ENCODE measurements around the gene AP1M1. TPM values are rescaled to one million over a fixed set of nuclear protein-coding genes. Genes with fewer than 3 reads are reported as not detected.
"Not testable (repeated sequence)": the region's sequence is repeated elsewhere in the genome, so short reads cannot be mapped to it uniquely, and the experiment has no call there.

Gene AP1M1
- total RNA-seq, 1 donor from 2014 or later, result 85.5 TPM

GRCh38 chr19:16283210-16284061 lies 85.7 kb downstream of the AP1M1 start:
- no peak for TF ChIP-seq CTCF (IDR thresholded peaks at IDR 0.05)
- Mint-ChIP-seq H3K4me3 (ENCODE audit: unreplicated experiment) (no peak overlapping the region), H3K27ac (ENCODE audit: unreplicated experiment) (no peak overlapping the region), H3K36me3 (ENCODE audit: unreplicated experiment) (no peaks in the 10 kb centered on the region), H3K4me1 (ENCODE audit: unreplicated experiment) (peaks cover 18% of the 10 kb centered on the region), H3K9me3 (ENCODE audit: unreplicated experiment) (no peaks in the 10 kb centered on the region), H3K27me3 (ENCODE audit: unreplicated experiment) (peaks cover 28% of the 10 kb centered on the region)
- no peak for DNase-seq (ENCODE audit: extremely low spot score, unreplicated experiment)

- no peak for TF ChIP-seq CTCF (IDR thresholded peaks at IDR 0.05)
- Mint-ChIP-seq H3K27ac (ENCODE audit: unreplicated experiment) (no peak overlapping the region), H3K36me3 (ENCODE audit: unreplicated experiment) (no peaks in the 10 kb centered on the region), H3K4me3 (ENCODE audit: unreplicated experiment) (no peak overlapping the region), H3K27me3 (ENCODE audit: unreplicated experiment) (peaks cover 32% of the 10 kb centered on the region), H3K9me3 (ENCODE audit: unreplicated experiment) (no peaks in the 10 kb centered on the region), H3K4me1 (ENCODE audit: unreplicated experiment) (peaks cover 13% of the 10 kb centered on the region)
- DNase-seq (ENCODE audit: extremely low spot score, unreplicated experiment), result no peak
These were observed 86.8 kb downstream of the AP1M1 start for GRCh38 chr19:16284505-16284904.

- H3K4me3 Mint-ChIP-seq (ENCODE audit: unreplicated experiment); H3K9me3 Mint-ChIP-seq (ENCODE audit: unreplicated experiment); H3K27ac Mint-ChIP-seq (ENCODE audit: unreplicated experiment); DNase-seq (ENCODE audit: extremely low spot score, unreplicated experiment); H3K36me3 Mint-ChIP-seq (ENCODE audit: unreplicated experiment): not testable (repeated sequence)
- H3K27me3 Mint-ChIP-seq (ENCODE audit: unreplicated experiment), result peaks cover 34% of the 10 kb centered on the region
- peaks cover 12% of the 10 kb centered on the region for H3K4me1 Mint-ChIP-seq (ENCODE audit: unreplicated experiment)
These were observed 87.4 kb downstream of the AP1M1 start for GRCh38 chr19:16285079-16285478.

GRCh38 chr19:16285769-16286498 lies 88.2 kb downstream of the AP1M1 start:
- Mint-ChIP-seq H3K4me1 (ENCODE audit: unreplicated experiment) (peaks cover 12% of the 10 kb centered on the region), H3K4me3 (ENCODE audit: unreplicated experiment) (no peak overlapping the region), H3K36me3 (ENCODE audit: unreplicated experiment) (no peaks in the 10 kb centered on the region), H3K9me3 (ENCODE audit: unreplicated experiment) (no peaks in the 10 kb centered on the region), H3K27ac (ENCODE audit: unreplicated experiment) (no peak overlapping the region), H3K27me3 (ENCODE audit: unreplicated experiment) (peaks cover 38% of the 10 kb centered on the region)
- DNase-seq (ENCODE audit: extremely low spot score, unreplicated experiment), result no peak
- no peak for TF ChIP-seq CTCF (IDR thresholded peaks at IDR 0.05)

GRCh38 chr19:16288544-16288943 lies 90.8 kb downstream of the AP1M1 start:
- peaks cover 19% of the 10 kb centered on the region for H3K4me1 Mint-ChIP-seq (ENCODE audit: unreplicated experiment)
- H3K27ac Mint-ChIP-seq (ENCODE audit: unreplicated experiment), result no peak overlapping the region
- no peaks in the 10 kb centered on the region for H3K36me3 Mint-ChIP-seq (ENCODE audit: unreplicated experiment)
- H3K4me3 Mint-ChIP-seq (ENCODE audit: unreplicated experiment), result no peak overlapping the region
- DNase-seq (ENCODE audit: extremely low spot score, unreplicated experiment), result no peak
- peaks cover 40% of the 10 kb centered on the region for H3K27me3 Mint-ChIP-seq (ENCODE audit: unreplicated experiment)
- no peak for TF ChIP-seq CTCF (IDR thresholded peaks at IDR 0.05)
- no peaks in the 10 kb centered on the region for H3K9me3 Mint-ChIP-seq (ENCODE audit: unreplicated experiment)

All from osteocyte (in vitro differentiated cells).